ENCODE results near the gene UNKL.
"Not testable (repeated sequence)": the region's sequence is repeated elsewhere in the genome, so short reads cannot be mapped to it uniquely, and the experiment has no call there.

UNKL gene

DNA sequence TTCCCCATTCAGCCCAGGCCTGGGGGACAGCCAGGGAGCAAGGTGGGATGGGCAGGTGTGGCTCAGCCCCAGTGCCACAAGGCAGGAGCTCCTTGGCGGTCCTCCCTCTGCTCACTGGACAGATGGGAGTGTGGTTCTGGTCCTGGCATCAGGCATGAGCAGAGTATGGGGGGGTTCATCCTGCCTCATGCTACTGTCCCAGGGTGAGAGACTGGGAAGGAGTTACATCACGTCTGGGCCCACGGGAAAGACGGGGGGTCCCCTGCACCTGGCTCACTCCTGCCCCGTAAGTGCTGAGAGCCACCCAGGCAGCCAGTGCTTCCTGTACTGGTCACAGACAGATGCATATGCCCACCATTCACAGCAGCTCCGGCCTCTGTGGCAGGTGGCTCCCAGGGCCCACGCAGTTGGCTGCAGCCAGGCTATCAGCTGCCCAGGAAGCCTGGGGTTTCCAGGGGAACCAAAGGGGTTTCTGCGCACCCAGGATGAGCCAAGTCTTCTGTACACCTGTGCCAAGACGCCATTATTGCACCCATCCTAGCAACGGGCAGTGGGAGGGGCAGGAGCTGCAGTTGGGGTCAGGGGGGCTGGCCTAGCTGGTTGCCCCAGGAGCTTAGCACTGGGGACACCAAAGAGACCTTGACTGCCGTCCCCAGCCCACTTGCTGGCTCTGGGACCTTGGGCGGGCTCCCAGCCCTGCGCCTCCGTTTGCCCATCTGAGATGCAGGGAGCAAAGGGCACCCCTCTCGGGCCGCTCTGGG lies 79.1 kb downstream of the UNKL start:
- DNase-seq: no peak

DNA sequence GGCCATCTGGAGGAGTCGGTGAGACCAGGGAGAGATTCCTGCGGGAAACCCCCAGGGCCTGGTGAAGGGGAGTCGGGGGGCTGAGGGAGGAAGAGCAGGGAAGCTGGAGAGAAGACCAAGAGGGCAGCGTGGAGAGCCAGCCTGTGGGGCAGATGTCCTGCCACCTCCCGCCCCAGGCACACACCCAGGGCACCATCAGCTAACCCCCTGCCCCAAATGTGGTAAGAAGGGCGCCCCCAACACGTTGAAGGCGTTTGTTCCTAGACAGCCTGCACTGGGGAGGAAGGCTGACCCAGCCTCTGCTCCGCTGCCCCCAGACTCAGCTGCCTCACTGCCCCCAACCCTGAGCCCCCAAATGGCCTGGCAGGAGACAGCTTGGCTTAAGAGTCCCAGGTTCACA lies 79.8 kb downstream of the UNKL start:
- DNase-seq: no peak

DNA sequence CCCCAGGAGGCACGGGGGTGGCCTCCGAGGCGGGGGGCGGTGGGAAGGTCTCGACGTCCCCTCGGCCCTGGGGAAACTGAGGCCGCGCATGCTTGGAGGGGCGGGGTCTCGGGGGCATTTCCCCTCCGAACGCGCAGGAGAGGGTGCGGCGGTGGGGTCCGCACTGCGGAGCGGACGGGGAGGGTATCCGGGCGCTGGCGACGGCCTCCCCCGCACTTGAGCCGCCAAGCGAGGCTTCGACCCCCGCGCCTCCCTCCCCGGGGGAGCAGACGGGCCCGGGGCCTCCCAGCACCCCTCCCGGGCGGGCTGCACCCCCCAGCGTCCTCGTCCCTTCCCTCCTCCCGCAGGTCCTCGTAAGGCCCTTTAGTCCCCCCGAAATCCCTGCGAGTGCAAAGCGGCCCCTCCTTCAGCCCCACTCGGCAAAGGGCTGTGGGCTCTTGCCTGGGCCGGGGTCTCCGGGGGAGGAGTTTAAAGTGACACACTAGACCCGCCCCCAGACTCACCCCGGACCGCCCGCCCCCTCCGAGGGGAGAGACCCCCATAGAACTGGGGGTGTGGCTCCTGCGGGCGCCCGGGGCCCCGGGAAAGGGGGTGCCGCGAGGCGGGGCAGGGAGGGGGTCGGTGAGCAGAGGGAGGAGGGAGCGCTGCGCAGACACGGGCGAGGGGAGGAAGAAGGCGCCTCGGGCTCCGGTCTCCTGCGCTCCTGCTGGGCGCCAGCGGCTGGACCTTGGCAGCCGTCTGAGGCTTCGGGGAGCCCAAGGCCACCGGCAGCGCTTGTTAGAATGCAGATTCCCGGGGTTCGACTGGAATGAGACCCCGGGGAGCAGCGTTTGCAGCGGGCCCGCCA lies 80.4 kb downstream of the UNKL start:
- DNase-seq: no peak

- DNase-seq: no peak
Measured at GRCh38 chr16:1333149-1333812, 81.2 kb downstream of the UNKL start, which contains the start of gene BAIAP3. Gene BAIAP3 (plus strand): TSS chr16:1333645. CDS start chr16:1338550, 4,905 bp downstream.

GRCh38 chr16:1332618-1333148 lies 81.8 kb downstream of the UNKL start:
- no peak for DNase-seq

GRCh38 chr16:1331712-1332617 lies 82.5 kb downstream of the UNKL start:
- DNase-seq: no peak

- no peak for DNase-seq
Measured at GRCh38 chr16:1330931-1331711, 83.4 kb downstream of the UNKL start.

DNA sequence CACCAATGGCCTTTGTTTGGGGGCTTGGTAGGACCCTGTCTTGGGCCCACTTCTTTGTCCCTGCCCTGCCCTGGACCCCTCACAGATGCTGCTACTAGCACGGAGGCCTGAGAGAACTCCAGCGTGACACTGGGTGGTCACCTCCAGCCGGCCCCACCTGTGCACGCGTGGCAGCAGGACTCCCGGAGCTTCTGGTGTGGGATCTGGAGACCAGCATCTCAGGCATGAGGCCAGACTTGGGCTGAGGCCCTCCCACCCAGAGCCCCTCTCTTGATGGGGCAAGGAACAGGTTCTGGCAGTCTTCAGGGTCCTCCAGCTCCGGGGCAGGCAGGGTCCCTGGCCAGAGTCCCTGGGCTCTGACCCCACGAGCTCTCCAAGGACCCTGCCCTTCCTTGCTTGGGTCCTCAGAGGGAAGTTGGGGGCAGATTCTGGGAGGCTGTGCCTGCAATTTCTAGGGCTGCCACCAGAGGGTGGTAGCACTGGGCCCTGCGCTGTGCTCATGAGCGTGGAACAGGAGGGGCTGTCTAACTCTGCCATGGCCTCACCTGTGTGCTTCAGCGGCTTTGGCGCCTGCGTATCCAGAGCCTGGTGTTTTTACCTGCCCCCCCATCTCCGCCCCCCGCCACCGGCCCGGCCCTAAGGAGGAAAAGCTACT lies 84.1 kb downstream of the UNKL start:
- no peak for DNase-seq

GRCh38 chr16:1328961-1329360 lies 85.5 kb downstream of the UNKL start:
- DNase-seq: not testable (repeated sequence)

GRCh38 chr16:1328136-1328535 lies 86.4 kb downstream of the UNKL start:
- not testable (repeated sequence) for DNase-seq

DNA sequence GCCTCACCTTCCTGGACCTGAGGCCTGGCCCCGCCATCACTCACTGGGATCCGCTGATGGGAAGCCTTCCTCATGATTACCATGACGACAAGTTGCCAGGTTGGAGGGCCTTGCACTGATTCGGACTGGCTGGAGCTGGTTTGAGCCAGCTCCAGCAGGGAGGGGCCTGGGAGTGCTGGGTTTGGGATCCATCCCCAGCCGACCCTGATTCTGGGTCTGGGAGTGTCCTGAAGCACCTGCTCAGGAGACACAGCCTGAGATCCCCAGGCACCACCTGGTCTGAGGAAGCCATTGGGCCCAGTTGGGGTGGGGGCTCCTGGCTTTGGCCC lies 86.9 kb downstream of the UNKL start:
- DNase-seq: no peak

DNA sequence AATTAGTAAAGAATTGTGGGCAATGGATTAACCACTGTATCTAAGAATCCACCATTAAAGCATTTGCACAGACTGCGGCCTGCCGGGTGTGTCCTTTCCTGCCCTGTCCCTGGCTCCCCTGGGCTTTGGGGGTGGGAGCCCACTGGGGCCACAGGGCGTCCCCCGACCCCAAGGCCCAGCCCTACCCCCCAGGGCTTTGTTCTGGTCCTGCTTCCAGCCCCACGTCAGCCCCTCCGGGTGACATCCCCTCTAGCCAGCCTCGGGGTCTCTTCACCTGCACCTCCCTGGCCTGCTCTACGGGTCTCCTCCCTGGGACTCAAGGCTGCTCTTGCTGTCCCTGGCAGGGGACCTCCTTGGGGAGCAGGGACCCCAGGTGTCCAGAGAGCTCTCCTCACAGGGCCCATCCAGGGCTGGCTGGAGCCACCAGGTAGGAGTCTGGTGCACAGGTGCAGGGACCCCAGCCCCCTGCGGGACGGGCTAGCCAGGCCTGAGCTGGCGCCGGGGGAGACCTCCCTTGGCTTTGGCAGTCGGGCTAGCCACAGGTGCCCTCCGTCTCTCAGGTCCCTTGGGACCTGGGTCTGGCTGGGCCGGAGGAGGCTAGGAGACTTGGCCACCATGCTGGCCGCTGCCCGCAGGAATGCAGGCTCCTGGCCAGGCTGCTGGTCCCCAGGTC lies 87.4 kb downstream of the UNKL start:
- DNase-seq: no peak

DNA sequence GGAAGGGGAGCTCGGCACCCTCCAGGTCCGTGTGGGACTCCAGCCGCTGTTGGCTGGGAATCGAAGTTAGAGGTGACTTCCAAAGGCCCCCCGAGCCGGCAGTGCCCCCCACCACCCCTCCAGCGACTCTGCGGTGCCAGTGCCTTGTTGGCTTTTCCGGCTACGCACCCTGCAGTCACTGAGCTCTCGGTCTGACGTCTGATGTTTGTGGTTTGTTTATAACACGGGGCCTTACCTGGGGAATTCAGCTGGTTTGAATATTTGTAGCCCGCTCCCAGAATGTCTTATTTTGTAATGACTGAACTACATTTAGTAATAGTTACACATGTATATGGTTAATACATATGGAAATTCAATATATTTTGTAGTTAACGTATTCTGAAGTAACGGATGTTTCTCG lies 88.1 kb downstream of the UNKL start:
- DNase-seq: no peak

DNA sequence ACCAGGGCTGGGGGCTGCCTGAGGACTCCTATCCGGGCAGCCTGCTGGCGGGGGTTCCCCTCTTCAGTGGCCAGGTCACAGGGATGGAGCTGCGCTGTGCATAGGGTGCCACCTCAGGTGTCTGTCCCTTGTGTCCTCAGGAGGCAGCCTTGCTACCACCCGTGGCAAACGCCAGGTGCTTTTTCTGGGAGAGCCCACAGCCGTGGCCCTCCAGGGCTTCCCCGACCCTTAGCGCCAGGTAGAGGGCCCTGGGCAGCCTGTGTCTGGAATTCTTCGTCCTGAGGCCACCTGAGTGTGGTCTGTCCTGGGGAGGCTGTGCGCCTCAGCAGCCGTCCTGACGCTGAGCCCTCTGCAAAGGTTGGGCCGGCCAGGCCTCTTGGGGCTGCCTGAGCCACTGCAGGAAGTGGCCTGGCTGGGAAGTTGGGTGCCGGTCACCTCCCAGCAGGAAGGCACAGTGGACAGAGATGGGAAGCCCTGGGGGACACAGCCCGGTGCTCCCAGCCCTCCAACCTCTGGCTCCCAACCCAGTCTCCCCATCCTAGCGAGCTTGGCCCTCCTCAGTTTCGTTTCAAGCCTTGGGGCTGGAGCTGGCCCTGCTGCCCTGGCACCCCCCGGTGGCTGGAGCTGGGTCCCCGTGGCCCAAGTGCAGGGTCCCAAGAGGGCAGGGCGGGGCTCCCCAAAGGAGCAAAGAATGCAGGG lies 88.7 kb downstream of the UNKL start:
- DNase-seq: no peak

GRCh38 chr16:1325261-1325660 lies 89.2 kb downstream of the UNKL start:
- no peak for DNase-seq

DNA sequence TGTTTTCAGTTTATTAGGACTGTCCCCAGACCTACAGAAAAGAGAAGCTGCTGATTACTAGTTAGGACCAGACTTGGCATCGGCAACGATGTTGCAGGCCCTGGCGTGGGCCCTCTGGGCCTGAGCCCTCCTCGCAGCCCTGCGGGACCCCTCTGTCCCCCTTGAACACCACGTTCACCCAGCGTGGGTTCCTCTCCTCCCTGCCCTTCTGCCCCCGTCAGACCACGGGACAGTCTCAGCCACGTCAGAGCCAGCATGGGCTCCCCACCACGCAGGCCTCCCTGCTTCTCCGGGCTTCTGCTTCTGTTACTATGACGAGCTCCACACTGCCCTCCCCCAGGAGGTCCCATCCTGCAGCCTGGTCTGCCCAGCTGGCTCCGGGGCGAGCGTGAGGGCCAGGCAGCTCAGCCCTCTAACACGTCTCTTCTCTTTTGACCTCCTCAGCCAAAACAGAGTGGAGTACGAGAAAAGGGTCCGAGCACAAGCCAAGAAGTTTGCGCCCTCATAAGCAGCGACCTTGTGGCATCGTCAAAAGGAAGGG lies 90.1 kb downstream of the UNKL start:
- DNase-seq: no peak

- no peak for DNase-seq
Measured at GRCh38 chr16:1323296-1324239, 90.9 kb downstream of the UNKL start.

DNA sequence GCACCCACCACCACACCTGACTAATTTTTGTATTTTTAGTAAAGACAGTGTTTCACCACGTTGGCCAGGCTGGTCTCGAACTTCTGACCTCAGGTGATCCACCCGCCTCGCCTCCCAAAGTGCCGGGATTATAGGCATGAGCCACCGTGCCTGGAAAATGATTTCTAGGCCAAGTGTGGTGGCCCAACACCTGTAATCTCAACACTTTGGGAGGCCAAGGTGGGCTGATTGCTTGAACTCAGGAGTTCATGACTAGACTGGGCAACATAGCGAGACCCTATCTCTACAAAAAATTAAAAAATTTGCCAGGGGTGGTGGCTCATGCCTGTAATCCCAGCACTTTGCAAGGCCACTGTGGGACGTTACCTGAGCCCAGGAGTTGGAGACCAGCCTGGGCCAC lies 92.1 kb downstream of the UNKL start:
- DNase-seq: no peak
